GM21515 (cell line): ENCODE results near the gene PDZD4.
"Not testable (repeated sequence)": the region's sequence is repeated elsewhere in the genome, so short reads cannot be mapped to it uniquely, and the experiment has no call there.

ENCODE experiments used
- ATAC-seq: cut with Tn5 transposase; IDR thresholded peaks from one replicate; pipeline ENCODE4 v1.9.1; 2021; ENCODE audit not compliant: unreplicated experiment

The PDZD4 gene

DNA sequence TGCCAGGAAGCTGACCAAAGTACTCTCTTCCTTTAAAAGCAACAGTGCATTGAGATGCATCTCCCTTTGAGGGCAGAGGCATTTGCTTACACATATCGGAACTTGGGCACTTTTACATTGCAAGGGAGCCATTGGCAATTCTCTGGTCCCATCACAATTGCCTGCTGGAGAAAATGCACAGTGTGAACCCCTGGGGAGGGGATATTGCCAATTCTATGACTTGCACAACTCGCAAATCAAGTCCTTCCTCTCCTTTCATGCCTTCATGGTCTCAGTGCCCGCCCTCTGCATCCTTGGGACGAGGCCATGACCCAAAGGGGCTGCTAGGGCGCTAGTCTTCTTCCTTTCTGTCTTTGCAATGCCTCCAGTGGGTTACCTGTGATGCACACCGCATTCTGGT, 14.9 kb upstream of the PDZD4 start:
- ATAC-seq, result no peak

DNA sequence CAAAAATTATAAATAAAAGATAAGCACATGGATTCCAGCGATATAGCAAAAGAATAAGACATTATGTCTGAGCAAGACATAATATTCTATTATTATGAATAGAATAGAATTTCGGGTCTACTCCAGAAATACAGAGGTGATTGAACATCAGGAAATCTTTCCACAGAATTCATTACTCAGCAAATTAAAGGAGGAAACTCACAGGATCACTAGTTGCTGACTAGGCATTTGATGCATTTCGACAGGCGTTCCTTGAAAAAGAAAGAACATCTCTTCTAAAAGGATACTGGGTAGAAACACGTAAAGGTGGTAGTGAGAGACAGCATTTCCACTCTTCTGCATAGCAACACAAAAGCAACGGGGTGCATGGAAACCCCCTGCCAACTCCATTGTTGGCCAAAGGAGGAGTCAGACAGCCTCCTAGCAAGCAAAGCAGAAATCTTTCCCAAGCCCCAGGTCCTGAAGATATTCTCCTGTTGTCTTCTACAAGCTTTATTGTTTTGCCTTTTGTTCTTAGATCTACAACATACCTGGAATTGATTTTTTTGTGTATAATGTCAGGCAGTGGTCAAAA, 14.3 kb upstream of the PDZD4 start:
- ATAC-seq, result no peak

DNA sequence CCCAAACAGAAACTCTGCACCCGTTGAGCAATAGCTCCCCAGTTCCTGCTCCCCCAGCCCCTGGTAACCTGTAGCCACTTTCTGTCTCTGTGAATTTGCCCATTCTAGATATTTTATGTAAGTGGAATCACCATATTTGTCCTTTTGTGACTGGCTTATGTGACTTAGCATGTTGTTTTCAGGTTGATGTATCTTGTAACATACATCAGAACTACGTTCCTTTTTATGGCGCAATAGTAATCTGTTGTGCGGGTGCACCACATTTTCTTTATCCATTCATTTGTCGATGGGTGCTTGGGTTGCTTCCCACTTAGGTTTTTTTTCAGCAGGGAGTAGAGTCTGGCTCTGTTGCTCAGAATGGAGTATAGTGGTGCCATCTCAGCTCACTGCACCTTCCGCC, 6.6 kb upstream of the PDZD4 start:
- no peak for ATAC-seq

DNA sequence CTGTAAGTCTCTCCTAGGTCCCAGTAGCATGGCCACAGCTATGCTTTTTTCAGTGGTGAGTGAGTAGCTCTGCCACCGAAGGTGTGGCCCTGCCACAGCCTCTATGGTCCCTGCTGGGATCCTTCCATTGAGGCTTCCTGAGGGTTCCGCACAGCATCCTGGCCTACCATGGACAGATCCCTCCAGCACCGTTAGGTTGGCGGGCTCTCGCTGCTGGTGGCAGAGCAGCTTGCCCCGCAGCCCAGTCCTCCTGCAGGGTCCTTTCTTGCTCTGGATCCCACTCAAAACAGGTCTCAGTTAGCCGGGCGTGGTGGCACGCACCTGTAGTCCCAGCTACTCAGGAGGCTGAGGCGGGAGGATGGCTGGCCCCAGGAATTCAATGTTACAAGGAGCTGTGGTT, 2.4 kb upstream of the PDZD4 start:
- ATAC-seq, result no peak

DNA sequence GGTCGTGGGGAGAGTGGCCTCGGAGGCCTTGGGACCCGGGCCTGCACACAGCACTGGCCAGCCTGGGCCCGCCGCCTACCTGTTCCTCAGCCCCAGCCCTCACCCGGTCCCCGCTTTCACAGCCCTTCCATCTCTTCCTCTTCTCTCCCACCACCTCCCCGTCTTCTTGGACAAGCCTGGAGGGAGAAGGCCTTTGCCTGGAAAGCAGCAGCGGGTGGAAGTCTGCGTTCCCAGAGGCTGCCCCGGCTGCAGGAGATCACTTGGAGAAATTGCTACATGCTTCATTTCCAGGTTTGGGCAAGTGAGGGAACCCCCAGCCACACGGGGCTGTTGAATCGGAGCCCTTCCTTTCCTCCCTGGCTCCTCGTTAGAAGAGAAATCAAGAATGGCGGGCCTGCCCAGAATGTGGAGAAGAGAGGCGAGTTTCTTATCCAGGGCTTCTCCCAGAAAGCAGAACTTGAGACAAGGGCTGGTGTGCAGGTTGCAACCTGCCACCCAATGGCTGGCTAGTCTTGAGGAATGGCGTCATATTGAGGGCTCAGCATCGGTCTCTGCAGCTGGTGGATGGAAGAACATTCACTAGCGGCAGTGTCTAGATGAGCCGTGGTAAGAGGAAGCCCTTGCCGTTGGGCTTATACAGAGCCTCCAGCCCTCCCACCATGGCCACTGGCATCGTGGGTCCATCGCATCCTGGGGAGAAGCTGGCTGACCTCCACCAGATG, 1.2 kb upstream of the PDZD4 start:
- no peak for ATAC-seq

DNA sequence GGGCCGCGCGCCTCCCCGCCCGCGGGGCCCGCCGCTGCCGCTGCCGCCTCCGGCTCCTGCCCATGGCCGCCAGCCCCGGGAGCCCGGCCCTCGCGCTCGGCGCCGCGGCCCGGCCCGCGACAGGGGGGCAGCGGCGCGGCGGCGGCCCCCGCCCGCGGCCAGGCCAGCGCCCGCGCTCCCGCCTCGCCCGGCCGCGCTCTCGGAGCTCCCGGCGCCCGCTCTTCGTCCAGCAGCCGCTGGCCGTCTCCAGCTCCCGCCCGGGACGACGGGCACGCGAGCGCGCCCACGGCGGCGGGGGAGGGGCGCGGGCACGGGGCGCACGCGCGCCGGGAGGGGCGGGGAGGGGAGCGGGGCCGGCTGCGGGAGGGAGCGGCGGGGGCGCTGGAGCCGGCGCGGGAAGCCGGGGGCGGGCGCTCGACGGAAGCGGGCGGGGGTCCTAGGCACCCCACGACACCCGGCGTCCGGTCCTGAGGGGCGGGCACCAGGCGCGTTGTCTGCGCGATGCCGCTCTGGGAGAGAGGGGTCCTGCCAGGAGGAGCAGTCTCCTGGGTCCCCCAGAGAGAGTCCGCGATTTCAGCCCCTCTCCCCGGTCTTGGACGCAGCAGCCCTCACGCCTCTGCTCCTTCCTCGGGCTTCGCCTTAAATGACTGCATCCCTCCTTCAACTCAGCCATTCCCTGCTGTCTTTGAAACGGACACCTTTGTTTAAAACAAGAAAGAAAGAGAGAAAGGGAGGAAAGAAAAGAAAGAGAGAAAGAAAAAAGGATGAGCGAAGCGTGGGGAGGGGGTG, 490 bp upstream of the PDZD4 start:
- no peak for ATAC-seq

DNA sequence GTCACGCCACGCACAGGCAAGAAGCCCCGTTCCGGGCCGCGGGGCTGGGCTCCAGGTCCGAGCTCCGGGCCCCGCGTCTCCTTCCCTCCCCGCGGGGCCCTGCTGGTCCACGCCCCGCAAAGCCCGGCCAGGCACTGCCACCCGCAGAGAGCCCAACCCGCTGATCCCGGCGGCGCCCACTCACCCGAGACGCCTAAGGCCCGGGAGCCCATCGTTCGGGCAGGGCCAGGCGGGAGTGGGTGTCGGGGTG, 870 bp downstream of the PDZD4 start:
- ATAC-seq, result no peak

DNA sequence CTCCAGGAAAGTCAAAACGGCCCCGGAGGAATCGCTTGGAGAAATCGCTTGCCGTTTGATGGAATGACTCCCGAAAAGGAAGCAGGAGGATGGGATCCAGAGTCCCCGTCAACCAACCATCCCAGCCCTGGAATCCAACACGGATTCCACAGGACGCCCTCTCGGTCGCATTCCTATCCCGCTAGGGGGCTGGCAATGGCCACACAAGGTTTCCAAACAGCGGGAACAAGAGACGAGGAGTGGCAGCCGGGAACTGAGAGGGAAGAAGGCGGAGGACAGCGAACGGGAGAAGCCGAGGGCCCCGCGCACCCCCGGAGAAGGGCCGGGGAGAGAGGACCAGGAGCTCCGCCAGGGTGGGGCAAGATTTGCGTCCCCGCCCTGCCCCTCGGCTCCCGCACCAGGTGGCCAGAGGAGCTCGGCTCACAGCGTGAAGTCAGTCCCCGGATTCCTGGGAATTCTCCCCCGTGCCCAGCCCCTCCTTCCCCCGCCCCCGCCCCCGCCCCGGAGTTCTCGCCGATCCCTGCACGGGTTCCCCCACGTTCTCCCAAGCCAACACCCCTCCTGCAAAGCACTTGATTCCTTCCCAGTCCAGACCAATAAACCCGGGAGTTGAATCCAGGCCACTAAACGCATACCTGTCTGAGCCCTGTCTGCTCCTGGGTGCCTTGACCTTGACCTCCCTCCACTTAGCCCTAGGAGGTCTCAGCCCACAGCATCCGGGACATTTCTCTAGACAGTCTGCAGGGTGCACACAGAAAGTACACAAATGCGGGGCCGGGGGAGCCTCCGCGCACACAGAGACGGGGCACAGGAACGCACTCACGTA, 1.4 kb downstream of the PDZD4 start:
- ATAC-seq, result no peak

DNA sequence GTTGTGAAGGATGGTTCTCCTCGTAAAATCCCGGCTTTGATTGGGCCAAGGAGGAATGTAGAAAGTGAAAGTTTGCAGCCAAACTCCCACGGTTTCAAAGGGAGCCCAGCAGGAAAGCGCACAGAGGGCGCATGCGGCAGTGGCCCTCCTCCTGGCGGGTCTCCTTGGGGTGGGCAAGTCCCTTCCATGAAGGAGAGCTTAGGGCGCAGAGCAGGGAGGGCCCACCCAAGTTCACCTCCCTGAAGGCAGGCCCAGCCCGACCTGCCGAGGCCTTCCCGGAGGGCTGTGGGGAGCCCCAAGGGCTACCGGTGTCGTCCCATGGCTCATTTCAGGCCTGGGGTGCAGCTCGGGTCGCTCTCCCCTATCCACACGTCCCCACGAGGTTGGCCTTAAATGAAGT, 2.0 kb downstream of the PDZD4 start:
- ATAC-seq, result no peak

DNA sequence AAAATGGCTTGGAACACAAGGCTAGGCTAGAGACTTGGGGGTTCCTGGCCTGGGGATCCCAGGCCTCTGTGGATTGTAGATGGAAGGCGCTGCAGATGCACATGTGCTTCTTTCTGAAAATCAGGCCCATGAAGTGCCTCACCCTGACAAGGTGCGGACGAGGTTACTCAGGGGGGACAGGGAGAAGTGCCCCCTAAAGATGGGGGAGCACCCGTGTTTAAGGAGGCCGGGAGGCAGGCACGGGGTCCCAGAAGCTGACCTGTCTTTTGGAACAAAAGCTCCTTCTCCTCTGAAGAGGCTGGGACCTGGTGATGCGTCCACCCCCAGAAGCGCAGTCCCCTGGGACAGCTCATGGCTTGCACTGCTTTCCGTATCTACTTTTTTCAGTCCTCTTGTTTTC, 2.4 kb downstream of the PDZD4 start:
- ATAC-seq, result no peak

DNA sequence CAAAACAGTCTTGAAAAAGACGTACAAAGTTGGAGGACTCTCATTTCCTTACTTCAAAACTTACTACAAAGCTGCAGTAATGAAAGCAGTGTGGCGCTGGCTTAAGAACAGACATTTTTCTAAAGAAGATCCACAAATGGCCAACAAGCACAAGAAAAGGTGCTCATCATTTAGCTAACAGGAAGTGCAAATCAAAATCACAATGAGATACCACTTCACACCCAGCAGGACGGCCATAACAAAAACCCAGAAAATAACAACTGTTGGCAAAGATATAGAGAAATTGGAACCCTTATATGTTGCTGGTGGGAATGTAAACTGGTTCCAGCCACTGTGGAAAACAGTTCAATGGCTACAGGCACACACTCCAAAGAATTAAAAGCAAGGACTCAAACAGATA, 3.3 kb downstream of the PDZD4 start:
- ATAC-seq, result no peak

DNA sequence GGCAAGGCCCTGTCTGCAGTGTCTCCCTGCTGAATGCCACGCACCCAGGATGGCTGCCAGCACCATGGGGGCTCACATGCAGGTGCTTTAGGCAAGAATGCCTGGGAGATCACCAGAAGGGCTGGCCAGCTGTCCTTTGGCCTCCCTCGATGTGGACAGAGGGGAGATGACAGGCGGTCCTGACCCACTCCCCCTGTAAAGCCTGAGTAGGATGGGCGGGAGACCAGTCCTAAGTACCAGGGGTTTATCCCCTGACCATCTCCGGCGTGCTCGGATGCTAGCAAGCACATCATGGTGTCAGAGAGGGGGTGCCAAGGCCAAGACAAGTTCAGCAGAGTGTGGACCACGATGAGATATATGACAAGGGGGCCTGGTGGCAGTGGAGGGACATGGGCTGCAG, 5.3 kb downstream of the PDZD4 start:
- no peak for ATAC-seq

DNA sequence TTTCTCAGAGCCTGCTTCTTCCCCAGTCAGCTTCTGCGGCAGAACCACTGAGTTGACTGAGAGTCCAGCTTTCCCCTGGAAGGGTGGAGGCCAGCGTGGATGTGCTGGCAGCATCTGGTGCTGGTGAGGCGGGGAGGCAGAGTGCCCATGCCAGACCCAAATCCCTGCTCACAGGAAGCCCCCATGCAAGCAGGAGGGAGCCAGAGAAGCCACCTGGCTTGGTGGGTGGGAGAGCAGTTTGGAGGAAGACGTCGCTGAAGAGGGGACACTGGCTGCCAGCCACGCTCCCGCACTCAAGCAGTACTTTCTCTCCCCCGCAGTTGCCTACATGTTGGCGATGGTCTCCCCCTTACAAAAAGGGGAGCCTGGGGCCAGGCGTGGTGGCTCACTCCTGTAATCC, 6.0 kb downstream of the PDZD4 start:
- ATAC-seq, result no peak

DNA sequence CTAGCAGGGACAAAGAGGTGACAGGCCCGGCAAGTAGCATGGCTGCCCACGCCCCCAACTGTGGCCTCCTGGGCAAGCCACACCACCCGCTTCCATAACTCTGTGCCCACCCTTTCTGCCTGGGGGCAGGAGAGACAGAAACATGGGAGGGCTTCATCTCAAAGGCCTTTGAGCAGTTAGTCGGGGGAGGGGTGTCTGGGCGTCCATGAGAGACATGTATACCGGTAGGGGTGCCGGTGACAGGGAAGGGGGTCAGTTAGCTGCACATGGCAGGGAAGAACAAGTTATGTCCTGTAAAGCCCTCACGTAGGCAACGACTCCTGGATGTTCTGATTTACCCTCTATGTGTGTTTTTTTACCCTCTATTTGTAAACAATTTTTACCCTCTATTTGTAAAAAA, 9.3 kb downstream of the PDZD4 start:
- no peak for ATAC-seq

DNA sequence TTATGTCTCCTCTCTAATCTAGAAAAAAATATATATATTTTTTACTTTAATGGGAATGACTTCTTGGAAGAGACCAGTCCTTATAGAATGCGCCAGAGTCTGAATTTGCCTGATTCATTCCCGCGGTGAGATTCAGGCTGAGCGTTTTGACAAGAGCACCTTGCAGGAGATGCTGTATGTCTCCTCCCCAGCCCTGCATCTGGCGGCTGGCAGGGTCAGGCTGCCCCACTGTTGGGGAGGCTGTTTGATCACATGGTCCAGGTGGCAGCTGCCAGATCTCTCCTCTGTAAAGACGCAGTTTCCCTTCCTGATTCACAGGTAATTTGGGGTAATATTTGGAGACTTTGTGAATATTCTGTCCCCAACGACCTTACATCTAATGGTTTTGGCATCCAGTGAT, 9.7 kb downstream of the PDZD4 start:
- no peak for ATAC-seq

DNA sequence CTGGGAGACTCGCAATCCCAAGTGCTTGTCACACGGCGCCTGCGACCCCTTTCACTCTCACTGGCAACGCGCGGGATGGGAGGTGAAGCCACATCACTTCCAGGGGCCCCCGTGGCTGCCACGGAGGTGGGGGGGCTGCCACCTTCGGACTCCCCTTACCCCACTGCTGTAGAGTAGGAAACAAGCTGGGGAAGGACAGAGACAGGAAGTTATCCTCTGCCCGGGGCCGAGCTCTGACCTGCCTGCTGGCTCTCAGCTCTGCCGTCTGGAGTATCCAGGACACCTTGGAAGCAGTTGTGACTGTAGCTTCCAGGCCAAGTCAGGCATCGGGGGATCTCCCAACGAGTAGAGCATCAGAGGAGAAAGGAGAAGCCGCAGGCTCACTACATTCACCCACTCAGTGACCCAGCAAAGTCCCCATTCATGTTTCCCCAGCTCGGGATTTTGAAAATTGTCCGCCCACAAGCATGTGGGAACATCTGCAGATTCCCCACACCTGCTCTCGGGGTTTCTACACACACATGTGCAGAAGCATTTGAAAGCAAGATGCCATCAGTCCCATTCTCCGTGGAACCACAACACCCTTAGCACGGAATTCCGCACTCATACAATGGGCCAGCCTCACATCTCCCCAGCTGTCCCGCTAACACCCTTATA, 10.8 kb downstream of the PDZD4 start:
- ATAC-seq, result no peak

DNA sequence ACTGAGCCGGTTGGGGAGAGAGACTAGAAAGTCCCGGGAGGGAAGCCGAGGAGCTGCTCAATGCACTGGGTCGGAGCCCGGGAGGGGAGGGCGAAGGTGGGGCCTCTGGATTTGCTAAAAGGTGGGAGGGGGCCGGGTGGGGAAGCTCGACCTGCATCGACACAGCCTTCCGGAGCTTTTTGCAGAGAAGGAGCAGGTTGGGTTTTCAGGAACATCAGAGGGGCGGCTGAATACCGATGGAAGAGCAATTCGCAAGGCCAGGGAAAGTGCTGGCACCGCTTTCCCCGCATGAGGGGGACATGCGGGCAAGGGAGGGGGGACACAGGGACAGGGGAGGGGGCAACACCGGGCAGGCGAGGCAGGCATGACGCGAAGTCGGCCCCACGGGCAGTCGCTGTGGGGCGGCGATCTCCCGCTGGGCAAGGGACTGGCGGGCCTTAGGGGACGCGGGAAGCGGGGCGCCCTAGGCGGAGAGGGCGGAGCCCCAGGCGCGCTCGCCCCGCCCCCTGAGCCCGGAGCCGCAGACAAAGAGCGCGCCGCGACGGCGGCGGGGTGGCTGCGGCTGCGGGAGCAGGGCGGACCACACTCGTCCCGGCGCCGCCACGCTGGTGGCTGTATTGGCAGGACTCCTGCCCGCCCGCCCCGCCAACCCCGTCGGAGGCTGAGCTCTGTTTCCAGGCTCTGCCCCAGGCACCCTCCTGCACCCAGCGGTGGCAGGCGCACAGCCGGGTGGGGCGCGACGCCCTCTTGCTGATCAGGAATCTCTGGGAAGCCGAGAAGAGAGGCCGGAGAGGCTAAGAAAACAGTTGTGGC, 11.6 kb downstream of the PDZD4 start:
- ATAC-seq, result no peak

DNA sequence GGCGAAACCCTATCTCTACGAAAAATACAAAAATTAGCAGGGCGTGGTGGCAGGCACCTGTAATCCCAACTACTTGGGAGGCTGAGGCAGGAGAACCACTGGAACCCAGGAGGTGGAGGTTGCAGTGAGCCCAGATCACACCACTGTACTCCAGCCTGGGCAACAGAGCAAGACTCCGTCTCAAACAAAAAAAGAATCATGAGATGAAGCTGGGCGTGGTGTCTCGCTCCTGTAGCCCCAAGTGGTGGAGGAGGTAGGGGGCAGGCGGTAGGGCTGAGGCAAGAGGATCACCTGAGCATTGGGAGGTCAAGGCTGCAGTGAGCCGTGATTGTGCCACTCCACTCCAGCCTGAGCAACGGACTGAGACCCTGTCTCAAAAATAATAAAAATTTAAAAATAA, 12.3 kb downstream of the PDZD4 start:
- ATAC-seq, result not testable (repeated sequence)

DNA sequence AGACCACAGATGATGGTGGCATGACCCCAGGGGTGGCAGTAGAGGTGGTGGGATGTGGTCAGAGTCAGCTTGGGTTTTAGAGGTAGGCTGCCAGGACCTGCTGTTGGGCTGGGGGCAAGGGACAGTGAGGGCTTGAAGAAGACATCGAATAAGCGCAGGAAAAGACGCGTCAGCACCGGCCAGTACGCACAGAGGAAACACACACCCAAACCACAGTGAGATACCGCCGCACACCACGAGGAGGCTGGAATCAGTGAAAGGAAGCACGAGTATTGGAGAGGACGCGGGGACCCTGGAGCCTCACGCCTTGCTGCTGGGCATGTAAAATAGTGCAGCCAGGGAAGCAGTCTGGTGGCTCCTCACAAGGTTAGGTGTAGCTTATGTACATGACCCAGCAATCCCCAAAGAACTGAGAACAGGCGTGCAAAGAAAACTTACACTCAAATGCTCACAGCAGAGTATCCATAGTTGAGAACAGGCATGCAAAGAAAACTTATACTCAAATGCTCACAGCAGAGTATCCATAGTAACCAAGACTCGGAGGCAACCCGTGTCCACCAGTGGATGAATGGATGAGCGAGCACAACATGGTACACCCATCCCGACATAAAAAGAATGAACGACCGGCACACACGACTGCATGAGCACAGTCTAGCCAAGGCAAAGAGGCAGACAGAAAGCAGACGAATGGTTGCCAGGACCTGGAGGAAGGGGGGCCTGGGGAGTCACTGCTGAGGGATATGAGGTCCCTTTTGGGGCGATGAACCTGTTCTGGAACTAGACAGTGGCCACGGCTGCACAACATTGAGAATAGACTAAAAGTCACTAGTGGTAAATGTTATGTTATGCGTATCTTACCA, 13.3 kb downstream of the PDZD4 start:
- no peak for ATAC-seq
